Fibroblast of pulmonary artery (primary cell): ENCODE measurements around the gene FA2H.

Experiments used
- DNase-seq: peaks from one replicate; pipeline ENCODE4 v3.0.0-alpha.2; 2010; ENCODE audit warnings: low read depth
- H3K4me3 ChIP-seq: replicated peaks from 2 replicates; pipeline ENCODE4 v1.5.1; 2011; ENCODE audit warnings: low read depth, mild to moderate bottlenecking, control low read depth, low read length, moderate library complexity
- CTCF ChIP-seq: IDR thresholded peaks from 2 replicates; pipeline ENCODE4 v1.5.1; 2011; ENCODE audit warnings: mild to moderate bottlenecking, control low read depth, low read length, inconsistent platforms; ENCODE audit errors: missing control alignments

Gene FA2H

GRCh38 chr16:74738816-74739215 is 35.8 kb downstream of the FA2H start:
- TF ChIP-seq CTCF: no peak

GRCh38 chr16:74738113-74738541 is 36.5 kb downstream of the FA2H start:
- TF ChIP-seq CTCF: no peak
- DNase-seq: no peak
- H3K4me3 ChIP-seq: no peak overlapping the region

More at GRCh38 chr16:74738816-74739215, 35.8 kb downstream of the FA2H start:
- H3K4me3 ChIP-seq: no peak overlapping the region
- DNase-seq: no peak

- DNase-seq: no peak
- H3K4me3 ChIP-seq: no peak overlapping the region
- no peak for TF ChIP-seq CTCF
Observed at GRCh38 chr16:74737521-74737920, 37.1 kb downstream of the FA2H start.

- no peak for TF ChIP-seq CTCF
- DNase-seq: no peak
- H3K4me3 ChIP-seq: no peak overlapping the region
Observed at GRCh38 chr16:74736531-74737157, 38.0 kb downstream of the FA2H start.

- no peak for TF ChIP-seq CTCF
- no peak overlapping the region for H3K4me3 ChIP-seq
- no peak for DNase-seq
Observed at GRCh38 chr16:74735554-74735953, 39.1 kb downstream of the FA2H start.

- no peak for DNase-seq
- no peak overlapping the region for H3K4me3 ChIP-seq
- no peak for TF ChIP-seq CTCF
Observed at GRCh38 chr16:74735162-74735452, 39.5 kb downstream of the FA2H start.
